ENCODE results near the gene PHACTR2. TPM values are rescaled to one million over a fixed set of nuclear protein-coding genes. Genes with fewer than 3 reads are reported as not detected.

PHACTR2 gene
- total RNA-seq, 1 donor: 51.4 TPM

GRCh38 chr6:143765422-143766184 lies 87.8 kb downstream of the PHACTR2 start:
- no peak for TF ChIP-seq CTCF (IDR thresholded peaks at IDR 0.05; ENCODE audit: insufficient read depth, low read depth, low read length)
- H3K4me3 ChIP-seq (ENCODE audit: low read depth, low read length): no peak overlapping the region
- DNase-seq (ENCODE audit: low read depth): no peak

GRCh38 chr6:143766185-143766553 lies 88.4 kb downstream of the PHACTR2 start:
- no peak overlapping the region for H3K4me3 ChIP-seq (ENCODE audit: low read depth, low read length)
- no peak for TF ChIP-seq CTCF (IDR thresholded peaks at IDR 0.05; ENCODE audit: insufficient read depth, low read depth, low read length)
- no peak for DNase-seq (ENCODE audit: low read depth)

GRCh38 chr6:143767433-143767832 lies 89.7 kb downstream of the PHACTR2 start:
- no peak for TF ChIP-seq CTCF (IDR thresholded peaks at IDR 0.05; ENCODE audit: insufficient read depth, low read depth, low read length)
- DNase-seq (ENCODE audit: low read depth): no peak
- no peak overlapping the region for H3K4me3 ChIP-seq (ENCODE audit: low read depth, low read length)

- H3K4me3 ChIP-seq (ENCODE audit: low read depth, low read length): no peak overlapping the region
- no peak for TF ChIP-seq CTCF (IDR thresholded peaks at IDR 0.05; ENCODE audit: insufficient read depth, low read depth, low read length)
- peak; percentile 48 for DNase-seq (ENCODE audit: low read depth)
These were observed 94.6 kb downstream of the PHACTR2 start for GRCh38 chr6:143772116-143773086.

- no peak overlapping the region for H3K4me3 ChIP-seq (ENCODE audit: low read depth, low read length)
- no peak for TF ChIP-seq CTCF (IDR thresholded peaks at IDR 0.05; ENCODE audit: insufficient read depth, low read depth, low read length)
- peak; percentile 85 for DNase-seq (ENCODE audit: low read depth)
These were observed 95.9 kb downstream of the PHACTR2 start for GRCh38 chr6:143773506-143774150.

GRCh38 chr6:143774347-143774746 lies 96.6 kb downstream of the PHACTR2 start:
- TF ChIP-seq CTCF (IDR thresholded peaks at IDR 0.05; ENCODE audit: insufficient read depth, low read depth, low read length): no peak
- no peak overlapping the region for H3K4me3 ChIP-seq (ENCODE audit: low read depth, low read length)
- DNase-seq (ENCODE audit: low read depth): peak; percentile 80
